Psoas muscle (tissue), 8 donors: ENCODE results near the gene STXBP5. TPM values are rescaled to one million over a fixed set of nuclear protein-coding genes. Genes with fewer than 3 reads are reported as not detected.

Experiments used
- ATAC-seq, 4 donors: fragments of 200-7000 bp; cut with Tn5 transposase; one replicate each; pipeline ENCODE4 v1.9.1; 2020; ENCODE audit warnings: moderate library complexity in 3 of 4, mild to moderate bottlenecking in 2 of 4
- DNase-seq, 2 donors: peaks; one replicate each; pipeline ENCODE4 v3.0.0-alpha.2; 2020
- H3K27ac ChIP-seq: fragments of 200-600 bp; one replicate; pipeline ENCODE4 v1.8.0; 2022
- H3K27me3 ChIP-seq, 3 donors: fragments of 200-600 bp in 1 of 3; one replicate each; pipeline versions ENCODE4 v1.6.1 to v1.8.0; 2013 to 2022; ENCODE audit warnings: low read length in 2 of 3, mild to moderate bottlenecking in 2 of 3, moderate library complexity in 1 of 3; ENCODE audit not compliant: insufficient read depth in 3 of 3
- H3K36me3 ChIP-seq, 2 donors: fragments of 200-600 bp in 1 of 2; one replicate each; pipeline versions ENCODE4 v1.6.1 to v1.8.0; 2013 to 2022; ENCODE audit warnings: low read depth in 1 of 2, mild to moderate bottlenecking in 1 of 2, moderate library complexity in 1 of 2; ENCODE audit not compliant: insufficient read depth in 1 of 2
- H3K4me1 ChIP-seq: fragments of 200-600 bp; one replicate; pipeline ENCODE4 v1.8.0; 2022
- H3K4me3 ChIP-seq: fragments of 200-600 bp; one replicate; pipeline ENCODE4 v1.8.0; 2022; ENCODE audit warnings: mild to moderate bottlenecking
- H3K9me3 ChIP-seq: fragments of 200-600 bp; one replicate; pipeline ENCODE4 v1.8.0; 2022
- WGBS, 3 donors: extraction: QIAGEN DNeasy Blood & Tissue Kit; methylation state at CpG; one replicate each; pipeline versions ENCODE4 v1.1.6 to v1.1.7; 2013; 5-methylcytosine and 5-hydroxymethylcytosine counted together
- intact Hi-C, 2 donors: fragments of 100-400 bp; cut with DNase I; formaldehyde crosslinking; loops; one replicate each; pipeline versions ENCODE4 v1.11.0 to v1.14.2; 2022
- polyA plus RNA-seq, 3 donors: library from polyadenylated mRNA; stranded (reverse); fragments of 200-250 nt; gene quantifications; one replicate each; pipeline ENCODE4 v1.2.3, GENCODE V29; 2013
- total RNA-seq, 4 donors: library from RNA; stranded (reverse); fragmentation: NEBNext Ultra II Directional in 2 of 4; extraction: Animal tissue kit (Norgen Biotek cat#: 25700) in 2 of 4; gene quantifications; one replicate each; pipeline versions ENCODE4 v1.2.1 to v1.2.4, GENCODE V29; 2021 to 2023
- TF ChIP-seq, protein P1 (sequence below): fragments of 200-600 bp; IDR thresholded peaks from one replicate; pipeline ENCODE4 v1.8.0; 2022; ENCODE audit warnings: antibody characterized with exemption
- donor health status: healthy with polysubstance abuse.
- donor health status: DM: no; HTN: no; CAD: no; lungs with moderate emphysema.
- donor health status: Bipolar disorder and iron deficiency.
- donor health status: healthy.
- donor health status: DM: yes; HTN: yes; CAD: no.
- donor health status: DM: no; HTN: no; CAD: no.
- donor health status: DM: no; HTN: no; CAD: no.
- donor health status: DM: yes; HTN: yes; CAD: no.

The STXBP5 gene
- total and polyA plus RNA-seq, 7 donors = 4.1 to 20.0 (median 18.7) TPM

DNA sequence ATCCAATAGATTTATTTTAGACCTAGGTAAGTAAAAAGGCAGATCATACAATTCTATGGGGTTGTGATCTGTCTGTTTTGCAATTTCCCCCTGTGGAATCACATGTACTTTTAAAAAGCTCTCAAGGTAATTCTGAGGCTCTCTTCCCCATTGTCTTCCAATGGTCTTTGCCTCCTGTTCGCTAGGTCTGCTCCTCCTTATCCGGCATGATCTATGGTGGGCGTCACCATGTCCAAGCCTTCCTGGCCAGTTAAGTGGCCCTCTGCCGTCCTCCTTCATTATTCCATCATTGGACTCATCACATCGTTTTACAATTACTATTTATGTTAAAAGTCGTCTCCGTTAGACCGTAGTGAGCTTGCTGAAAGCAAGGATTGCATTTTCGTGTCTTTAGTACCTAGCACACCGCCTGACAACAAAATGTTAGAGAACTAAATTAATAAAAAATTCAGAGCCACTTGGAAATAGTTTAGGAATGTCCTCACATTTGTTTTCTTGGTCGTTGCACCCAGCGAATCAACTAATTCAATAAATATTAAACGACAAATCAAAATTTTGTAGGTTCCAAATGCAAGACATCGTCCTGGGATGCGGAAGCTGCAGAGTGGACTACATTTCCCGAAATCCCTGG lies 2.2 kb upstream of the STXBP5 start:
- Histone ChIP-seq H3K4me1 (peaks cover 12% of the 10 kb centered on the region), H3K4me3 (peak overlapping the region; percentile 94), H3K27me3 (no peaks in the 10 kb centered on the region), H3K36me3 (no peaks in the 10 kb centered on the region), H3K27ac (peak overlapping the region; percentile 98), H3K9me3 (no peaks in the 10 kb centered on the region)
- intact Hi-C loops = loop anchor here in 1 of 2 donors (10.0 kb wide), 1 partner anchor 347 kb away; no protein-coding TSS in a partner anchor
- TF ChIP-seq, protein P1, sequence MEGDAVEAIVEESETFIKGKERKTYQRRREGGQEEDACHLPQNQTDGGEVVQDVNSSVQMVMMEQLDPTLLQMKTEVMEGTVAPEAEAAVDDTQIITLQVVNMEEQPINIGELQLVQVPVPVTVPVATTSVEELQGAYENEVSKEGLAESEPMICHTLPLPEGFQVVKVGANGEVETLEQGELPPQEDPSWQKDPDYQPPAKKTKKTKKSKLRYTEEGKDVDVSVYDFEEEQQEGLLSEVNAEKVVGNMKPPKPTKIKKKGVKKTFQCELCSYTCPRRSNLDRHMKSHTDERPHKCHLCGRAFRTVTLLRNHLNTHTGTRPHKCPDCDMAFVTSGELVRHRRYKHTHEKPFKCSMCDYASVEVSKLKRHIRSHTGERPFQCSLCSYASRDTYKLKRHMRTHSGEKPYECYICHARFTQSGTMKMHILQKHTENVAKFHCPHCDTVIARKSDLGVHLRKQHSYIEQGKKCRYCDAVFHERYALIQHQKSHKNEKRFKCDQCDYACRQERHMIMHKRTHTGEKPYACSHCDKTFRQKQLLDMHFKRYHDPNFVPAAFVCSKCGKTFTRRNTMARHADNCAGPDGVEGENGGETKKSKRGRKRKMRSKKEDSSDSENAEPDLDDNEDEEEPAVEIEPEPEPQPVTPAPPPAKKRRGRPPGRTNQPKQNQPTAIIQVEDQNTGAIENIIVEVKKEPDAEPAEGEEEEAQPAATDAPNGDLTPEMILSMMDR = no peak
- WGBS, 3 donors = 16 to 20% (median 18%) methylated on average over 16 of the region's 16 CpGs
- DNase-seq (peak in 1 of 2 donors; percentile 15), ATAC-seq (no peak)

DNA sequence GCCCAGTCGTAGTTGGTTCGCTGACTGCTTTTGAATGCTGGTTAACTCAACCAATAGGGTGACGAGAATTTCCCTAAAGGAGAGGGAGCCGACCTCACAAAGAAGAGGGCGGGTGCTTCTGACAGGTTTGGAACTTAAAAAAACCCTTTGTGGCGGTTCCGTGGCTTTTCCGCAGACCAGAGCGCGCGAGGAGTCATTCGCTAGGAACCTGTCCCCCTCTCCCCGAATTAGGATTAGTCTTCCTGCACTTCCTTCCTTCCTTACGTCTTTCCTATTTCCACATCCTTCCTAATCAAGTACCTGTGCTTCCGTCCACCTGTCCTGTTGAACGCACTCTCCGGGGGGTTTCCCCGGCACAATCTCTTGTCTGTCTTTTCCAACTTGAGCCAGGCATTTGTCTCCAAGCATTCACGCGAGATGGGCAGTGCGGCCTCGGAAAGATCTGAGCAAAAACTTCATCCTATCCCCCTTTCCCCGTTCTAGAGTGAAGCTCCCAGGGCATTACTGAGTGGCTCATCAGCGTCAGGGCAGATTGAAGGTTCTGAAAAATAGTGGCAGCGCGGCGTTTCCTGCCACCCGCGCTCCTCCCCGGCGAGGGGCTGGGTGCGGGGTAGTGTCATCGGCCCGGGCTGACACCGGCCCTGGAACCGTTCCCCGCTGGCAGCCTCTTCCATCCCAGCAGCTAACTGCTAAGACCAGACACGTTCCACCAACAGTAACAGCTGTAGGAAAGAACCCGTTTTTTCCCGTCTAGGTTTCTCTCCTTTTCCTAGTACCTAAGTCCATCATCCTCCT lies 1.5 kb upstream of the STXBP5 start:
- Histone ChIP-seq H3K36me3 (no peaks in the 10 kb centered on the region), H3K4me1 (peaks cover 12% of the 10 kb centered on the region), H3K4me3 (peak overlapping the region; percentile 94), H3K9me3 (no peaks in the 10 kb centered on the region), H3K27me3 (no peaks in the 10 kb centered on the region), H3K27ac (peak overlapping the region; percentile 98)
- DNase-seq (peak; percentile 74 to 81), ATAC-seq (peak; percentile 87 to 92 (median 92))
- TF ChIP-seq, protein P1 = no peak
- WGBS, 3 donors = 0 to 1% (median 0%) methylated on average over 40 of the region's 40 CpGs
- intact Hi-C loops = loop anchor here in 1 of 2 donors (10.0 kb wide), 1 partner anchor 348 kb away; no protein-coding TSS in a partner anchor

DNA sequence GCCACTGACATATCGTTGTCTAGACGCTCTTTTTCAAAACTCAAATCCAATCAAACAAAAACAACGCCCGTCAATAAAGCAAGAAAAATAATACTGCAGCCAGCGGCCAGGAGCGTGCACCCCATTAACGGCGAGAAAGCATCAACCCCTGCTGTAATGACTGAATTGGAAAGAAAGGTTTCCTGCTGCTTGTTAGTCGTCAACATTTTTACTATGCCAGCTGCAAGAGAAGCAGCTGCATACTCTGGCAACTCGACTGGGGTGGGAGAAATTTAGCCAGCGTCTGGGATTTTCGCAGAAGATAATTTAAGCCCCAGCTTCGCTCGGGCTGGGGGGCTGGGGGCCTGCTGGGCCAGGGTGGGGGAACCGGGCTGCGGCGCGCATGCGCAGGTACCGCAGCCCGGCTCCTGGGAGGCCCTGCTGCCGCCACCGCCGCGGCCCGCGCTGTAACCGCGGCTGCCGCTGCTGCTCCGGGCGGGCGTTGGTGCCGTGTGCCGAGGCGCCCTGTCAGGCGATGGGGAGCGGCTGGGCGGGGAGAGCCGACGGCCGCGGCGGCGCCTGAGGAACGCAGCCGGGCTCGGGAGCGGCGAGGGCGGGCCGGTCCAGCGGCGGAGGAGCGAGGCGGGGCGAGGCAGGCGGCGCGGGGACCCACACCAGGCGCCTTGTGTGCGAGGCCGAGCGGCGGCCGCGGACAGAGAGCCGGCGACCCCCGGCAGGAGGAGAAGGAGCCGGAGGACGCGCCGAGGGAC lies 732 bp upstream of the STXBP5 start:
- 0% methylated on average over 41 to 74 of the region's 74 CpGs for WGBS, 3 donors
- Histone ChIP-seq H3K4me3 (peak overlapping the region; percentile 94), H3K36me3 (no peaks in the 10 kb centered on the region), H3K27me3 (no peaks in the 10 kb centered on the region), H3K9me3 (no peaks in the 10 kb centered on the region), H3K27ac (peak overlapping the region; percentile 98), H3K4me1 (peaks cover 15% of the 10 kb centered on the region)
- TF ChIP-seq, protein P1 = no peak
- DNase-seq (peak; percentile 74 to 88), ATAC-seq (peak; percentile 79 to 83 (median 82))
- intact Hi-C loops = loop anchor here in 1 of 2 donors (10.0 kb wide), 1 partner anchor 349 kb away; no protein-coding TSS in a partner anchor

DNA sequence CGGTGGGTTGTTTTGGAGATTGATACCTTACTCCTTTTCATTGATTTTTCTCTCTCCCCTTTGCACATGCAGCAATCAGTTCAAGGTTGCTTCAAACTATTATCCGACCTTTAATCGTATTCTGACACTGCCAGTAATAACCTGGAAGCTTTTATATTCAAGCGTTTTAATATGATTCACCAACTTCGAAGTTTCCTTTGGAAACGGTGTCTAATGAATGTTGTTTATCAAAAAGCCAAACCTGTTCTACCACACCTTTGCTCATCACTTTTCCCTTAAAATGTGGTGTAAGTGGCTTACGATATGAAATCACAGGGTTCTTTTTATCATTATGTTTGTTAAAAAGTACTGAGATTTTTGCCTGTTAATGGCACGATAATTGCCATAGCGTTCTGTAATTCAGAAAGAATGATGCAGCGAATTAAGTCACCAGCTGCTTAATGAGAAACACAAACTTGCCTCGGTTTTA lies 660 bp downstream of the STXBP5 start:
- WGBS, 3 donors = 3 to 7% (median 4%) methylated on average over 11 of the region's 11 CpGs
- no peak for ATAC-seq
- DNase-seq = no peak
- peak overlapping the region; percentile 94 for H3K4me3 ChIP-seq
- peak overlapping the region; percentile 98 for H3K27ac ChIP-seq
- TF ChIP-seq, protein P1 = no peak
- intact Hi-C loops = loop anchor here in 1 of 2 donors (5.0 to 10.0 kb wide), 2 partner anchors 77 to 350 kb away; no protein-coding TSS in a partner anchor
- H3K4me1 ChIP-seq = peaks cover 29% of the 10 kb centered on the region
- H3K27me3 ChIP-seq = no peaks in the 10 kb centered on the region
- no peaks in the 10 kb centered on the region for H3K9me3 ChIP-seq
- no peaks in the 10 kb centered on the region for H3K36me3 ChIP-seq
